ENCODE measurements around the gene HCN1.

DNA sequence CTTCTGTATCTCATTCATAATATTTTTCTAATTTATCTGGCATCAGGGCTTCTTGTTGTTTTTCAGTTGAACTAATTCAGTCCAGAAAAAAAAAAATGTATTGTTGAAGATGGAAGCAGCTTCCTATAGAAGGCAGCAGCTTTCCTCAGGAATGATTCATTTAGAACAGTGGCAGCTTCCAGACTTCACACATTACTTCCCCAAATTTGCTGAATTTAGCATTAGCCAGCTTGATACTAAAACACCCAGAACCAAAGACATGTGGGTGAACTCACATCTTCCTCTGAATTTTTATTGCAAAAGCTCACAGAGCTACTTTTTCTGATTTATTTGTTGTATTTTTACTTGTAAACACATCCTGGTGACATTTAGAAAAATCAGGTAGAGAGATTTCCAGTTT is 53.8 kb downstream of the HCN1 start:
- TF ChIP-seq, protein P1, sequence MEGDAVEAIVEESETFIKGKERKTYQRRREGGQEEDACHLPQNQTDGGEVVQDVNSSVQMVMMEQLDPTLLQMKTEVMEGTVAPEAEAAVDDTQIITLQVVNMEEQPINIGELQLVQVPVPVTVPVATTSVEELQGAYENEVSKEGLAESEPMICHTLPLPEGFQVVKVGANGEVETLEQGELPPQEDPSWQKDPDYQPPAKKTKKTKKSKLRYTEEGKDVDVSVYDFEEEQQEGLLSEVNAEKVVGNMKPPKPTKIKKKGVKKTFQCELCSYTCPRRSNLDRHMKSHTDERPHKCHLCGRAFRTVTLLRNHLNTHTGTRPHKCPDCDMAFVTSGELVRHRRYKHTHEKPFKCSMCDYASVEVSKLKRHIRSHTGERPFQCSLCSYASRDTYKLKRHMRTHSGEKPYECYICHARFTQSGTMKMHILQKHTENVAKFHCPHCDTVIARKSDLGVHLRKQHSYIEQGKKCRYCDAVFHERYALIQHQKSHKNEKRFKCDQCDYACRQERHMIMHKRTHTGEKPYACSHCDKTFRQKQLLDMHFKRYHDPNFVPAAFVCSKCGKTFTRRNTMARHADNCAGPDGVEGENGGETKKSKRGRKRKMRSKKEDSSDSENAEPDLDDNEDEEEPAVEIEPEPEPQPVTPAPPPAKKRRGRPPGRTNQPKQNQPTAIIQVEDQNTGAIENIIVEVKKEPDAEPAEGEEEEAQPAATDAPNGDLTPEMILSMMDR (IDR thresholded peaks at IDR 0.05) = no peak
- TF ChIP-seq POLR2A (IDR thresholded peaks at IDR 0.05) = no peak
